B cell (primary cell): ENCODE data around the gene PGAM2. TPM values are rescaled to one million over a fixed set of nuclear protein-coding genes. Genes with fewer than 3 reads are reported as not detected.

Experiments
- ATAC-seq: fragments of 200-7000 bp; cut with Tn5 transposase; one replicate; pipeline ENCODE4 v1.10.0; 2021; ENCODE audit warnings: low read depth, mild to moderate bottlenecking, moderate number of reproducible peaks, moderate library complexity
- CTCF ChIA-PET: fragments of 350-600 bp; sonication (Branson Sonifier 250); formaldehyde crosslinking; loops from one replicate; lab custom pipeline; 2021; ENCODE audit warnings: antibody characterized with exemption, inconsistent platforms; lab: Charles Lee
- POLR2A ChIA-PET: fragments of 350-600 bp; sonication (Branson Sonifier 250); formaldehyde crosslinking; loops from one replicate; lab custom pipeline; 2021; ENCODE audit warnings: antibody characterized with exemption; lab: Charles Lee
- DNase-seq: peaks from one replicate; pipeline ENCODE4 v3.0.0; 2013
- H2AFZ ChIP-seq: 2 replicates; pipeline ENCODE4 v1.6.1; 2012; ENCODE audit warnings: mild to moderate bottlenecking, low read depth, low read length; ENCODE audit not compliant: insufficient read depth, poor library complexity, severe bottlenecking
- H3K27ac ChIP-seq, 2 donors: 1 replicate in 1 of 2; 2 replicates in 1 of 2; pipeline ENCODE4 v1.5.1; 2012 to 2013; ENCODE audit warnings: low read length in 2 of 2, mild to moderate bottlenecking in 2 of 2, moderate library complexity in 1 of 2
- H3K27me3 ChIP-seq, 4 experiments: fragments of 200-600 bp in 1 of 4; sonication (generic) in 1 of 4; replicated peaks in 1 of 4; 1 replicate in 2 of 4; 2 replicates in 2 of 4; pipeline versions ENCODE4 v1.6.1 to v1.7.0; 2013 to 2016; ENCODE audit warnings: low read length in 3 of 4, mild to moderate bottlenecking in 2 of 4, mixed read lengths in 1 of 4, moderate library complexity in 1 of 4; ENCODE audit not compliant: insufficient read depth in 4 of 4, control insufficient read depth in 3 of 4; ENCODE audit errors: control extremely low read depth in 1 of 4
- H3K36me3 ChIP-seq, 2 experiments: replicated peaks in 1 of 2; 1 replicate in 1 of 2; 2 replicates in 1 of 2; pipeline versions ENCODE4 v1.6.1 to v1.7.1; 2013; ENCODE audit warnings: low read length in 1 of 2; ENCODE audit not compliant: insufficient read depth in 2 of 2, control insufficient read depth in 1 of 2; ENCODE audit errors: control extremely low read depth in 1 of 2, extremely low read depth in 1 of 2
- H3K4me1 ChIP-seq, 2 donors: fragments of 200-600 bp in 1 of 2; sonication (generic) in 1 of 2; 1 replicate in 1 of 2; 2 replicates in 1 of 2; pipeline versions ENCODE4 v1.5.1 to v1.6.1; 2013 to 2017; ENCODE audit warnings: low read length in 2 of 2; ENCODE audit not compliant: control insufficient read depth in 2 of 2, insufficient read depth in 2 of 2
- H3K4me2 ChIP-seq: replicated peaks from 2 replicates; pipeline ENCODE3; 2012; ENCODE audit warnings: mild to moderate bottlenecking, low read depth, low read length; ENCODE audit not compliant: poor library complexity, severe bottlenecking
- H3K4me3 ChIP-seq, 5 experiments: fragments of 200-600 bp in 1 of 5; sonication (generic) in 1 of 5; 1 replicate in 3 of 5; 2 replicates in 2 of 5; pipeline versions ENCODE4 v1.5.1 to v1.7.0; 2011 to 2016; ENCODE audit warnings: low read length in 4 of 5, mild to moderate bottlenecking in 4 of 5, low read depth in 2 of 5, control low read depth in 1 of 5, moderate library complexity in 1 of 5; ENCODE audit not compliant: insufficient read depth in 1 of 5; ENCODE audit errors: control extremely low read depth in 1 of 5, extremely low read depth in 1 of 5
- H3K79me2 ChIP-seq: fragments of 200-600 bp; sonication (generic); one replicate; pipeline ENCODE4 v1.6.0; 2016; ENCODE audit warnings: low read length; ENCODE audit not compliant: control insufficient read depth, insufficient read depth
- H3K9ac ChIP-seq: fragments of 200-600 bp; sonication (generic); 2 replicates; pipeline ENCODE4 v1.6.1; 2017; ENCODE audit warnings: mild to moderate bottlenecking, low read length, moderate library complexity
- H3K9me3 ChIP-seq, 3 donors: one replicate each; pipeline versions ENCODE4 v1.6.1 to v1.7.1; 2013; ENCODE audit warnings: low read length in 2 of 3; ENCODE audit not compliant: control insufficient read depth in 2 of 3, insufficient read depth in 1 of 3; ENCODE audit errors: control extremely low read depth in 1 of 3
- H4K20me1 ChIP-seq: 2 replicates; pipeline ENCODE4 v1.6.0; 2012; ENCODE audit warnings: mild to moderate bottlenecking, low read length; ENCODE audit not compliant: insufficient read depth, control insufficient read depth, poor library complexity, severe bottlenecking
- H3K27ac Mint-ChIP-seq: one replicate; pipeline ENCODE4 v1.8.0; 2021; ENCODE audit warnings: mixed read lengths
- H3K27me3 Mint-ChIP-seq: one replicate; pipeline ENCODE4 v1.8.0; 2021; ENCODE audit warnings: mixed read lengths
- H3K4me1 Mint-ChIP-seq: one replicate; pipeline ENCODE4 v1.8.0; 2021; ENCODE audit warnings: mixed read lengths
- H3K4me3 Mint-ChIP-seq: one replicate; pipeline ENCODE4 v1.8.0; 2021; ENCODE audit warnings: mixed read lengths
- H3K9me3 Mint-ChIP-seq: one replicate; pipeline ENCODE4 v1.8.0; 2022; ENCODE audit warnings: mixed read lengths; ENCODE audit not compliant: insufficient read depth
- EZH2 ChIP-seq: IDR thresholded peaks from 2 replicates; pipeline ENCODE4 v1.6.1; 2012; ENCODE audit warnings: borderline replicate concordance, low read depth, mild to moderate bottlenecking, moderate library complexity, low read length; ENCODE audit not compliant: insufficient read depth, poor library complexity, severe bottlenecking
- whole genome bisulfite sequencing: methylation state at CpG from one replicate; pipeline ENCODE4 v1.1.5; 2013; ENCODE audit warnings: missing lambda C conversion rate; ENCODE audit not compliant: insufficient coverage; 5-methylcytosine and 5-hydroxymethylcytosine counted together
- intact Hi-C: fragments of 100-400 bp; cut with micrococcal nuclease; formaldehyde crosslinking; loops from one replicate; pipeline ENCODE4 v1.10.0; 2022
- polyA plus RNA-seq: library from polyadenylated mRNA; depleted of rRNA; stranded (reverse); fragments of >200 nt; gene quantifications from 2 replicates; pipeline ENCODE4 v1.2.3, GENCODE V29; 2012
- total RNA-seq, 2 donors: library from RNA; stranded (reverse); fragments of 120-200 nt in 1 of 2; gene quantifications; 1 replicate in 1 of 2; 2 replicates in 1 of 2; pipeline versions ENCODE4 v1.2.3 to v1.2.4, GENCODE V29; 2013 to 2022
- TF ChIP-seq, protein P1 (sequence below): fragments of 200-600 bp; IDR thresholded peaks from one replicate; pipeline ENCODE4 v1.8.0; 2022; ENCODE audit warnings: antibody characterized with exemption, mild to moderate bottlenecking

PGAM2 gene
- total and polyA plus RNA-seq, 2 donors (not counting 1 experiment from before 2014, with no cell fraction given), result 0.69 to 3.2 TPM

DNA sequence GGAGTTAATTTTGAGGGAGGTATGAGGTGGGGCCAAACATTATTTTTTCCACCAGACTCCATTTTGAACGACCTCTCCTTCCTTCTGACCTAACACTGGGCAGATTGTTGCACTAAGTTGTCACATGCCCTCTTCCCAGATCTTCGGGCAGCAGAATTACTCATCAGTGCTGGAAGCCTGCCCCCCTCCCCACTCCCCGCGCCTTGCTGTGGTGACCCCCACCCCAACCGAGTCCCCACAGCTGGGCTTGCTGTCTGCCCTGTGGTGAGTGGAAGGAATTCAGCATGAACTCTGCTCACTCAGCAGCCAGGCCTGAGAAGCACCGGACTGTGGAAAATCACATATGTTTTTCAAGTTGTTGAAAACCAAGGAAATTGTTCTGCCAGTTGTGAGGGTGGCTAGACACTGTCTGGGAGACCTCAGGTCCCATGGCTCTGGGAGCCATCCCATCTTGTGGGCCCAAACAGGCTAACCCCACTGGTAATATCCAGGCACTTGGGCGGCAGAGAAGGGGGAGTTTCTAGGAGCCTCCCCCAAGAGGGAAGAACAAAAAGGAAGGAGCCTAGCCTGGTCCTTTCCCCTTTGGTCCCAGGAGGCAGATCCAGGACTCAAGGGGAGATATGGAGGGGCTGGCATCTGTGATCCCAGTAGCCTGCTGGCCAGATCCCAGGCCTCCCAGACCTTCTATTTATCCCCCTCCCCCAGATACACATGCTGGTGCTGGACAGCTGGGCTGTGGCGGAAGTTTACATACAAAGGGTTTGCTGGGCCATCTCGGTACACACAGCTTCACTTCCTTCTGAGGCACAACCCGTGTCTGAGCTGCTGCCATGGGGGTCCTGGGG, 35.3 kb upstream of the PGAM2 start:
- no peaks in the 10 kb centered on the region for H4K20me1 ChIP-seq

More for the DNA sequence above, 35.3 kb upstream of the PGAM2 start:
- no peak overlapping the region for H3K9ac ChIP-seq
- Mint-ChIP-seq H3K27ac (peak overlapping the region; percentile 92), H3K4me1 (peaks cover 79% of the 10 kb centered on the region), H3K4me3 (peak overlapping the region; percentile 54), H3K9me3 (no peaks in the 10 kb centered on the region), H3K27me3 (no peaks in the 10 kb centered on the region)
- peaks cover 0 to 11% (median 2%) of the 10 kb centered on the region in 4 experiments for H3K27me3 ChIP-seq
- peaks cover 0 to 3% (median 0%) of the 10 kb centered on the region in 3 donors for H3K9me3 ChIP-seq
- H2AFZ ChIP-seq, result peak overlapping the region; percentile 63
- whole genome bisulfite sequencing, result 18% methylated on average over 7 of the region's 10 CpGs
- peaks cover 57 to 88% of the 10 kb centered on the region in 2 donors for H3K4me1 ChIP-seq
- no peak for TF ChIP-seq EZH2
- TF ChIP-seq, protein P1, sequence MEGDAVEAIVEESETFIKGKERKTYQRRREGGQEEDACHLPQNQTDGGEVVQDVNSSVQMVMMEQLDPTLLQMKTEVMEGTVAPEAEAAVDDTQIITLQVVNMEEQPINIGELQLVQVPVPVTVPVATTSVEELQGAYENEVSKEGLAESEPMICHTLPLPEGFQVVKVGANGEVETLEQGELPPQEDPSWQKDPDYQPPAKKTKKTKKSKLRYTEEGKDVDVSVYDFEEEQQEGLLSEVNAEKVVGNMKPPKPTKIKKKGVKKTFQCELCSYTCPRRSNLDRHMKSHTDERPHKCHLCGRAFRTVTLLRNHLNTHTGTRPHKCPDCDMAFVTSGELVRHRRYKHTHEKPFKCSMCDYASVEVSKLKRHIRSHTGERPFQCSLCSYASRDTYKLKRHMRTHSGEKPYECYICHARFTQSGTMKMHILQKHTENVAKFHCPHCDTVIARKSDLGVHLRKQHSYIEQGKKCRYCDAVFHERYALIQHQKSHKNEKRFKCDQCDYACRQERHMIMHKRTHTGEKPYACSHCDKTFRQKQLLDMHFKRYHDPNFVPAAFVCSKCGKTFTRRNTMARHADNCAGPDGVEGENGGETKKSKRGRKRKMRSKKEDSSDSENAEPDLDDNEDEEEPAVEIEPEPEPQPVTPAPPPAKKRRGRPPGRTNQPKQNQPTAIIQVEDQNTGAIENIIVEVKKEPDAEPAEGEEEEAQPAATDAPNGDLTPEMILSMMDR, result no peak
- ChIA-PET CTCF (interaction anchor here (0.7 kb wide), 1 partner anchor 14 kb away, joined by 4 read pairs; no protein-coding TSS in a partner anchor), POLR2A (no interaction called here)
- ATAC-seq (no peak), DNase-seq (no peak)
- peak overlapping the region; percentile 52 for H3K4me2 ChIP-seq
- peaks cover 8% of the 10 kb centered on the region for H3K79me2 ChIP-seq
- no peak overlapping the region for H3K4me3 ChIP-seq
- intact Hi-C loops, result no loop called here
- no peaks in the 10 kb centered on the region for H3K36me3 ChIP-seq
- H3K27ac ChIP-seq, result peak overlapping the region; percentile 58 to 66
